Breast epithelium (tissue), 3 donors: ENCODE results near the gene FRMPD2.

ENCODE experiments used
- POLR2A ChIP-seq: fragments of 450-650 bp; IDR thresholded peaks from one replicate; pipeline ENCODE4 v1.6.1; 2016; ENCODE audit warnings: antibody characterized with exemption, mild to moderate bottlenecking, moderate library complexity
- POLR2AphosphoS5 ChIP-seq, 3 donors: sonication (generic); formaldehyde crosslinking; IDR thresholded peaks; one replicate each; pipeline ENCODE4 v1.6.1; 2017; ENCODE audit warnings: antibody characterized with exemption in 3 of 3
- TF ChIP-seq, protein P1 (sequence below), 3 donors: fragments of 450-650 bp; IDR thresholded peaks; one replicate each; pipeline ENCODE4 v1.5.1; 2016 to 2017; ENCODE audit warnings: antibody characterized with exemption in 3 of 3, mild to moderate bottlenecking in 3 of 3, moderate library complexity in 3 of 3

DNA sequence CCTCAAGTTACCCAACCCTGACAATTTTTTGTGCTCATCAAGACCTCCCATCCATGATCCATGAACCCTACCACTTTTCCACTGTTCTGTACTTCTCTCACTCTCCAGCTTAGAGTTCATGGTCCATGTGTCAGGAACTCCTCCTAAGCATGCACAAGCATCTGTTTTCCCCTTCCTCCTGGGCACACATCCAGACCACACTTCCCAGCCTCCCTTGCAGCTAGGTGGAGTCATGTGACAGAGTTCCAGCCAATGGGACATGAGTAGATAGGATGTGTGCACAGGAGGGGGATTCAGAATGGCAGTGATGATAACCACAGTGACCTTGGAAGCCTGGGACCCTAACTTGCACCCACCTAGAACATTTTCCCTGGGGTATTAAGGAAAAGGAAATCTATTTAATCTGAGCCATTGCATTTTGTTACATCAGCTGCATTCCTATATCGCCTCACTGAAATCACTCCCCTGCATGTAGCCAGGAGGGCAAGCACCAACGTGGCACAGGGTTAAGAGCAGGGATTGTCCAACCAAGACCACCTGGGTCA, 9.6 kb upstream of the FRMPD2 start:
- TF ChIP-seq, protein P1, sequence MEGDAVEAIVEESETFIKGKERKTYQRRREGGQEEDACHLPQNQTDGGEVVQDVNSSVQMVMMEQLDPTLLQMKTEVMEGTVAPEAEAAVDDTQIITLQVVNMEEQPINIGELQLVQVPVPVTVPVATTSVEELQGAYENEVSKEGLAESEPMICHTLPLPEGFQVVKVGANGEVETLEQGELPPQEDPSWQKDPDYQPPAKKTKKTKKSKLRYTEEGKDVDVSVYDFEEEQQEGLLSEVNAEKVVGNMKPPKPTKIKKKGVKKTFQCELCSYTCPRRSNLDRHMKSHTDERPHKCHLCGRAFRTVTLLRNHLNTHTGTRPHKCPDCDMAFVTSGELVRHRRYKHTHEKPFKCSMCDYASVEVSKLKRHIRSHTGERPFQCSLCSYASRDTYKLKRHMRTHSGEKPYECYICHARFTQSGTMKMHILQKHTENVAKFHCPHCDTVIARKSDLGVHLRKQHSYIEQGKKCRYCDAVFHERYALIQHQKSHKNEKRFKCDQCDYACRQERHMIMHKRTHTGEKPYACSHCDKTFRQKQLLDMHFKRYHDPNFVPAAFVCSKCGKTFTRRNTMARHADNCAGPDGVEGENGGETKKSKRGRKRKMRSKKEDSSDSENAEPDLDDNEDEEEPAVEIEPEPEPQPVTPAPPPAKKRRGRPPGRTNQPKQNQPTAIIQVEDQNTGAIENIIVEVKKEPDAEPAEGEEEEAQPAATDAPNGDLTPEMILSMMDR (IDR thresholded peaks at IDR 0.05), result no peak
- no peak for TF ChIP-seq POLR2A
- TF ChIP-seq POLR2AphosphoS5 (IDR thresholded peaks at IDR 0.05), result no peak
